Measurements from ENCODE around the gene NSD1. TPM values are rescaled to one million over a fixed set of nuclear protein-coding genes. Genes with fewer than 3 reads are reported as not detected.
A peak's percentile ranks its signal among the peaks of the same experiment; 100 is the strongest.

NSD1 gene
- total and polyA plus RNA-seq, 9 of the 15 experiments (the other 6 are each of a cell fraction or from before 2014, with no cell fraction given), result 3.8 to 51.0 (median 24.7) TPM

DNA sequence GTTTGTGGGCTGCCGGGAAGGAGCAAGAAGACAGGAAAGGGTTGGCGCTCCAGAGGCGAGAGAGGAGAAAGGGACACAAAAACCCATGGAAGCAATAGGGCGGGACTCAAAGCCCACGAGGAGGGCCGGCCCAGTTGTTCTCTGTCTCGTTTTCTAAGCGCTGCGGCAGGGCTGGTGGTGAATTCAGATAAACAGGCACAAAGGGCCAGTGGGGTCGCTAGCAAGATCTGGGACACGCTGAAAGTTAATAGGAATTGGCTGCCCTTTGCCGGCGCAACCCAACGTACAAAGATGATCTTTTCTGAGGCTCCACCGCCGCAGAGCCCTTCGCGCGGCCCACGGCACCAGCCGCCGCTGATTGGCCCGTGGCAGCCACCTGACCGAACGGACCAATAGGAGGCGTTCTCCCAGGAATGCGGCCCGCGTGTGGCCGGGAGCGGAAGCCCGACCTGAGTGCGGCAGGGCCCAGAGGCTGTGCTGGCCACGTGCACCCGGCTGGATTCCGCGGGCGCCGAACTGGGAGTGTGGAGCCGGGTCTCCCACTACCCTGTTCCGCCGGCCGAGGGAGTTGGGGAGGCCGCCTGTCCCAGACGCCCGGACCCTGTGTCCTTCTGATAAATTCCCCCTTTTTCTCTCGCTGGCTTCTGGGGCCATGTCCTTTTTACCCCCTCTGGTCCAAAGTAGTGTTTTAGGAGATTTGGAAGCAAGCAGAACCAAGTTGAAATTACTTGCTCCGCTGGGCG lies 16.8 kb upstream of the NSD1 start (continued):
- TF ChIP-seq KLF16 (IDR thresholded peaks at IDR 0.05), result no peak
- TF ChIP-seq BRCA1 (IDR thresholded peaks at IDR 0.05), result no peak
- TF ChIP-seq BRCA1 (CRISPR knock-in tag; IDR thresholded peaks at IDR 0.05), result peak; percentile 94
- peak; percentile 67; the same call in 1 of the 2 replicates for TF ChIP-seq PHF8 (IDR thresholded peaks at IDR 0.05; ENCODE audit: borderline replicate concordance, low read length)
- TF ChIP-seq, protein P1, sequence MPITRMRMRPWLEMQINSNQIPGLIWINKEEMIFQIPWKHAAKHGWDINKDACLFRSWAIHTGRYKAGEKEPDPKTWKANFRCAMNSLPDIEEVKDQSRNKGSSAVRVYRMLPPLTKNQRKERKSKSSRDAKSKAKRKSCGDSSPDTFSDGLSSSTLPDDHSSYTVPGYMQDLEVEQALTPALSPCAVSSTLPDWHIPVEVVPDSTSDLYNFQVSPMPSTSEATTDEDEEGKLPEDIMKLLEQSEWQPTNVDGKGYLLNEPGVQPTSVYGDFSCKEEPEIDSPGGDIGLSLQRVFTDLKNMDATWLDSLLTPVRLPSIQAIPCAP (CRISPR knock-in tag; IDR thresholded peaks at IDR 0.05; ENCODE audit: borderline replicate concordance), result peak; percentile 99
- 0 out of 2 replicates have a peak, but pooled peaks have one; percentile 46 for TF ChIP-seq NFRKB (IDR thresholded peaks at IDR 0.05; ENCODE audit: low read depth)
- TF ChIP-seq RFX1 (IDR thresholded peaks at IDR 0.05), result no peak
- TF ChIP-seq ZNF592 (IDR thresholded peaks at IDR 0.05), result peak; percentile 99
- peak; percentile 99 for TF ChIP-seq ZFX (CRISPR knock-in tag; IDR thresholded peaks at IDR 0.05)
- TF ChIP-seq SMAD1 (IDR thresholded peaks at IDR 0.05; ENCODE audit: low read depth, low read length, partially characterized antibody), result no peak
- TF ChIP-seq, protein P2, sequence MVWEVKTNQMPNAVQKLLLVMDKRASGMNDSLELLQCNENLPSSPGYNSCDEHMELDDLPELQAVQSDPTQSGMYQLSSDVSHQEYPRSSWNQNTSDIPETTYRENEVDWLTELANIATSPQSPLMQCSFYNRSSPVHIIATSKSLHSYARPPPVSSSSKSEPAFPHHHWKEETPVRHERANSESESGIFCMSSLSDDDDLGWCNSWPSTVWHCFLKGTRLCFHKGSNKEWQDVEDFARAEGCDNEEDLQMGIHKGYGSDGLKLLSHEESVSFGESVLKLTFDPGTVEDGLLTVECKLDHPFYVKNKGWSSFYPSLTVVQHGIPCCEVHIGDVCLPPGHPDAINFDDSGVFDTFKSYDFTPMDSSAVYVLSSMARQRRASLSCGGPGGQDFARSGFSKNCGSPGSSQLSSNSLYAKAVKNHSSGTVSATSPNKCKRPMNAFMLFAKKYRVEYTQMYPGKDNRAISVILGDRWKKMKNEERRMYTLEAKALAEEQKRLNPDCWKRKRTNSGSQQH (CRISPR knock-in tag; IDR thresholded peaks at IDR 0.05), result no peak
- no peak for TF ChIP-seq KHSRP (IDR thresholded peaks at IDR 0.05)
- no peak for TF ChIP-seq NFIX (CRISPR knock-in tag; IDR thresholded peaks at IDR 0.05; ENCODE audit: low read depth)
- TF ChIP-seq KDM2B (CRISPR knock-in tag; IDR thresholded peaks at IDR 0.05), result 0 out of 2 replicates have a peak, but pooled peaks have one; percentile 8
- TF ChIP-seq, protein P3, sequence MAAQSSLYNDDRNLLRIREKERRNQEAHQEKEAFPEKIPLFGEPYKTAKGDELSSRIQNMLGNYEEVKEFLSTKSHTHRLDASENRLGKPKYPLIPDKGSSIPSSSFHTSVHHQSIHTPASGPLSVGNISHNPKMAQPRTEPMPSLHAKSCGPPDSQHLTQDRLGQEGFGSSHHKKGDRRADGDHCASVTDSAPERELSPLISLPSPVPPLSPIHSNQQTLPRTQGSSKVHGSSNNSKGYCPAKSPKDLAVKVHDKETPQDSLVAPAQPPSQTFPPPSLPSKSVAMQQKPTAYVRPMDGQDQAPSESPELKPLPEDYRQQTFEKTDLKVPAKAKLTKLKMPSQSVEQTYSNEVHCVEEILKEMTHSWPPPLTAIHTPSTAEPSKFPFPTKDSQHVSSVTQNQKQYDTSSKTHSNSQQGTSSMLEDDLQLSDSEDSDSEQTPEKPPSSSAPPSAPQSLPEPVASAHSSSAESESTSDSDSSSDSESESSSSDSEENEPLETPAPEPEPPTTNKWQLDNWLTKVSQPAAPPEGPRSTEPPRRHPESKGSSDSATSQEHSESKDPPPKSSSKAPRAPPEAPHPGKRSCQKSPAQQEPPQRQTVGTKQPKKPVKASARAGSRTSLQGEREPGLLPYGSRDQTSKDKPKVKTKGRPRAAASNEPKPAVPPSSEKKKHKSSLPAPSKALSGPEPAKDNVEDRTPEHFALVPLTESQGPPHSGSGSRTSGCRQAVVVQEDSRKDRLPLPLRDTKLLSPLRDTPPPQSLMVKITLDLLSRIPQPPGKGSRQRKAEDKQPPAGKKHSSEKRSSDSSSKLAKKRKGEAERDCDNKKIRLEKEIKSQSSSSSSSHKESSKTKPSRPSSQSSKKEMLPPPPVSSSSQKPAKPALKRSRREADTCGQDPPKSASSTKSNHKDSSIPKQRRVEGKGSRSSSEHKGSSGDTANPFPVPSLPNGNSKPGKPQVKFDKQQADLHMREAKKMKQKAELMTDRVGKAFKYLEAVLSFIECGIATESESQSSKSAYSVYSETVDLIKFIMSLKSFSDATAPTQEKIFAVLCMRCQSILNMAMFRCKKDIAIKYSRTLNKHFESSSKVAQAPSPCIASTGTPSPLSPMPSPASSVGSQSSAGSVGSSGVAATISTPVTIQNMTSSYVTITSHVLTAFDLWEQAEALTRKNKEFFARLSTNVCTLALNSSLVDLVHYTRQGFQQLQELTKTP (IDR thresholded peaks at IDR 0.05; ENCODE audit: low read depth in 1 of 2, partially characterized antibody in 2 of 2), result no peak
- TF ChIP-seq ATF2 (CRISPR knock-in tag; IDR thresholded peaks at IDR 0.05), result peak; percentile 85; the same call in 1 of the 2 replicates

Measured in K562 (cell line).